HepG2 (cell line): ENCODE data around the gene SLC51B. TPM values are rescaled to one million over a fixed set of nuclear protein-coding genes. Genes with fewer than 3 reads are reported as not detected.

Experiments used
- AKNA ChIP-seq: sonication (generic); formaldehyde crosslinking; IDR thresholded peaks from 2 replicates; pipeline ENCODE4 v1.4.0; 2020; ENCODE audit warnings: missing genetic modification reagents, borderline replicate concordance
- CREB1 ChIP-seq, 2 experiments: fragments of 450-650 bp in 1 of 2; IDR thresholded peaks; 2 replicates each; pipeline ENCODE4 v1.6.1; 2016 to 2017; ENCODE audit warnings: control low read depth in 1 of 2, mild to moderate bottlenecking in 1 of 2, missing compliant biosample characterization in 1 of 2, missing genetic modification characterization in 1 of 2
- DPF2 ChIP-seq: sonication (generic); formaldehyde crosslinking; IDR thresholded peaks from 2 replicates; pipeline ENCODE4 v1.4.0; 2020; ENCODE audit warnings: mild to moderate bottlenecking, low read depth, missing genetic modification reagents, borderline replicate concordance
- GLI4 ChIP-seq: sonication (generic); formaldehyde crosslinking; IDR thresholded peaks from 2 replicates; pipeline ENCODE4 v1.5.1; 2020; ENCODE audit warnings: missing genetic modification reagents, mild to moderate bottlenecking, moderate library complexity, borderline replicate concordance
- GZF1 ChIP-seq: sonication (generic); formaldehyde crosslinking; IDR thresholded peaks from 2 replicates; pipeline ENCODE4 v1.5.1; 2020; ENCODE audit warnings: mild to moderate bottlenecking, missing genetic modification reagents
- HOXA9 ChIP-seq: sonication (generic); formaldehyde crosslinking; IDR thresholded peaks from 2 replicates; pipeline ENCODE4 v1.8.1; 2022; ENCODE audit warnings: missing genetic modification reagents, mild to moderate bottlenecking, moderate library complexity, borderline replicate concordance
- IRF1 ChIP-seq: sonication (generic); formaldehyde crosslinking; IDR thresholded peaks from 2 replicates; pipeline ENCODE4 v1.4.0; 2020; ENCODE audit warnings: low read depth, mild to moderate bottlenecking, missing genetic modification reagents
- KAT8 ChIP-seq: IDR thresholded peaks from 2 replicates; pipeline ENCODE4 v1.6.1; 2016; ENCODE audit warnings: missing genetic modification reagents, missing compliant biosample characterization
- KDM2A ChIP-seq: sonication (generic); formaldehyde crosslinking; IDR thresholded peaks from 2 replicates; pipeline ENCODE4 v1.4.0; 2020; ENCODE audit warnings: low read depth, missing genetic modification reagents, borderline replicate concordance
- NR1H2 ChIP-seq: sonication (generic); formaldehyde crosslinking; IDR thresholded peaks from 2 replicates; pipeline ENCODE4 v1.8.1; 2022; ENCODE audit warnings: low read depth, missing genetic modification reagents, borderline replicate concordance
- PPARG ChIP-seq: conservative IDR thresholded peaks from 2 replicates; pipeline ENCODE4 v1.6.1; 2016; ENCODE audit warnings: missing biosample characterization, missing genetic modification reagents
- REPIN1 ChIP-seq: sonication (generic); formaldehyde crosslinking; IDR thresholded peaks from 2 replicates; pipeline ENCODE4 v1.8.0; 2022; ENCODE audit warnings: missing genetic modification reagents, low read depth, mild to moderate bottlenecking, borderline replicate concordance
- SALL2 ChIP-seq: sonication (generic); formaldehyde crosslinking; IDR thresholded peaks from 2 replicates; pipeline ENCODE4 v1.8.1; 2023; ENCODE audit warnings: mild to moderate bottlenecking, missing genetic modification reagents, inconsistent platforms
- ZBED4 ChIP-seq: sonication (generic); formaldehyde crosslinking; IDR thresholded peaks from 2 replicates; pipeline ENCODE4 v1.4.0; 2020; ENCODE audit warnings: missing genetic modification reagents, borderline replicate concordance
- ZNF44 ChIP-seq: sonication (generic); formaldehyde crosslinking; IDR thresholded peaks from 2 replicates; pipeline ENCODE4 v1.5.1; 2020; ENCODE audit warnings: mild to moderate bottlenecking, missing genetic modification reagents
- ZNF451 ChIP-seq: sonication (generic); formaldehyde crosslinking; IDR thresholded peaks from 2 replicates; pipeline ENCODE4 v1.5.0; 2020; ENCODE audit warnings: mild to moderate bottlenecking, missing genetic modification reagents
- ZNF468 ChIP-seq: sonication (generic); formaldehyde crosslinking; IDR thresholded peaks from 2 replicates; pipeline ENCODE4 v1.8.0; 2022; ENCODE audit warnings: mild to moderate bottlenecking, moderate library complexity, missing genetic modification reagents
- ZNF558 ChIP-seq: sonication (generic); formaldehyde crosslinking; IDR thresholded peaks from 2 replicates; pipeline ENCODE4 v1.9.0; 2022; ENCODE audit warnings: mild to moderate bottlenecking, missing genetic modification reagents, borderline replicate concordance
- ZNF816 ChIP-seq: sonication (generic); formaldehyde crosslinking; IDR thresholded peaks from 2 replicates; pipeline ENCODE4 v1.8.0; 2022; ENCODE audit warnings: missing genetic modification reagents, mild to moderate bottlenecking, borderline replicate concordance
- polyA plus RNA-seq, 8 experiments: library from polyadenylated mRNA; depleted of rRNA in 3 of 8; stranded (reverse) in 7 of 8; unstranded in 1 of 8; fragments of >200 nt; fragmentation: Illumina TruSeq in 4 of 8; extraction: Trizol in 4 of 8; gene quantifications; 2 replicates each; pipeline versions ENCODE4 v1.2.1 to v1.2.3, GENCODE V29; 2011 to 2016; ENCODE audit warnings: low read depth in 4 of 8, missing spikeins in 1 of 8, mixed read lengths in 1 of 8; ENCODE audit not compliant: insufficient read depth in 1 of 8
- total RNA-seq, 5 experiments: library from RNA; depleted of rRNA; stranded (reverse); fragments of >200 nt; fragmentation: Illumina TruSeq; extraction: Trizol; gene quantifications; 2 replicates each; pipeline ENCODE4 v1.2.3, GENCODE V29; 2016; ENCODE audit warnings: low read depth in 1 of 5

The SLC51B gene
- total and polyA plus RNA-seq, 2 of the 13 experiments (the other 11 are each of a cell fraction or from before 2014, with no cell fraction given), result 14.9 to 17.1 TPM

- TF ChIP-seq ZNF816, result no peak
- TF ChIP-seq PPARG (CRISPR knock-in tag), result peak; percentile 12; the same call in 1 of the 2 replicates
- no peak for TF ChIP-seq ZNF44 (CRISPR knock-in tag)
- no peak for TF ChIP-seq GZF1 (CRISPR knock-in tag)
- TF ChIP-seq GLI4 (CRISPR knock-in tag), result no peak
- TF ChIP-seq KAT8 (CRISPR knock-in tag), result peak; percentile 84
- TF ChIP-seq IRF1, result no peak
- TF ChIP-seq REPIN1 (CRISPR knock-in tag), result 0 out of 2 replicates have a peak, but pooled peaks have one; percentile 64
- no peak for TF ChIP-seq NR1H2
- TF ChIP-seq AKNA, result no peak
- 0 out of 2 replicates have a peak, but pooled peaks have one; percentile 24 for TF ChIP-seq CREB1 (IDR thresholded peaks at IDR 0.05)
- peak; percentile 76 for TF ChIP-seq CREB1 (CRISPR knock-in tag; IDR thresholded peaks at IDR 0.05)
- TF ChIP-seq ZBED4 (CRISPR knock-in tag), result 0 out of 2 replicates have a peak, but pooled peaks have one; percentile 40
- TF ChIP-seq SALL2 (CRISPR knock-in tag), result peak; percentile 65
- 0 out of 2 replicates have a peak, but pooled peaks have one; percentile 24 for TF ChIP-seq ZNF451
- no peak for TF ChIP-seq ZNF468 (CRISPR knock-in tag)
- peak; percentile 54 for TF ChIP-seq KDM2A (CRISPR knock-in tag)
- TF ChIP-seq ZNF558 (CRISPR knock-in tag), result no peak
- peak; percentile 82; the same call in 1 of the 2 replicates for TF ChIP-seq DPF2
- no peak for TF ChIP-seq HOXA9
These were observed 11.8 kb downstream of the SLC51B start (continued) for GRCh38 chr15:65056868-65057548.
